NCI-H146 treated with DMSO at 0.1 percent for 48 hours (cell line): ENCODE results near the gene HPCA.

Experiments
- DNase-seq: peaks from one replicate; lab custom pipeline; 2025; ENCODE audit not compliant: unreplicated experiment; lab: John Stamatoyannopoulos, UW

Gene HPCA

GRCh38 chr1:32886004-32886827 lies at the start of gene HPCA:
TSS of gene HPCA (plus strand) at chr1:32886491. CDS start at chr1:32888899, 2,408 bp downstream.
- no peak for DNase-seq

DNA sequence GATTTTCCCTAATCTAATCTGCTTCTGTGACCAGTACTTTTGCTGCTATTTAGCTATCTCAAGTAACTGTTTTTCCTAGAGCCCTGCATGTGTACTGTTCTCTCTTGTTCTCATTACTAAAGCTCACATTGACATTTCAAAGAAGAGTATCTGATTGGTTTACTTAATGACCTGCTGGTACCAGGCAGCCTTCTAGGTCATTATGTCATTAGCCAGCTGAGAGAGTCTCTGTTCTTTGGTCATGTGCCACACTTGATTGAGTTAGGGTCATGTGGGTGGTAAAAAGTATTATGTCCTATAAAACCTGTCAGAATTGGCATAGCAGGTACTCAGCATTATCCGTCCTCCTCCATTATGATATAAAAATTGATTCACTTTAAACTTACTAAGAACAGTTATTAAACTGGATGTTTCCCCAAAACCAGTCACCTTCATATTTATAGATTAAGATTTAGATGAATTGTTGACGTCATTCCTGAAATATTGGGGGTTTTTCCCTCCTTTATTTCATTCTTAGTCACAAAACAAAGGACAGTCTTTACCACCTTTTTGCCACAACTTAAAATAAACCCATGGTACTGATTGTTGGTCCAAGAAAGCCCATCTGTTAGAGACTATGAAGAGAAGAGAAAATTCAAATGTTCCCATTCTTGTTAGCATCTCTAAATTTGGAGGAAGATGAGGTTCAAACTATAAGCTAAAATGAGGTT lies 37.8 kb upstream of the HPCA start:
- peak; percentile 10 for DNase-seq

DNA sequence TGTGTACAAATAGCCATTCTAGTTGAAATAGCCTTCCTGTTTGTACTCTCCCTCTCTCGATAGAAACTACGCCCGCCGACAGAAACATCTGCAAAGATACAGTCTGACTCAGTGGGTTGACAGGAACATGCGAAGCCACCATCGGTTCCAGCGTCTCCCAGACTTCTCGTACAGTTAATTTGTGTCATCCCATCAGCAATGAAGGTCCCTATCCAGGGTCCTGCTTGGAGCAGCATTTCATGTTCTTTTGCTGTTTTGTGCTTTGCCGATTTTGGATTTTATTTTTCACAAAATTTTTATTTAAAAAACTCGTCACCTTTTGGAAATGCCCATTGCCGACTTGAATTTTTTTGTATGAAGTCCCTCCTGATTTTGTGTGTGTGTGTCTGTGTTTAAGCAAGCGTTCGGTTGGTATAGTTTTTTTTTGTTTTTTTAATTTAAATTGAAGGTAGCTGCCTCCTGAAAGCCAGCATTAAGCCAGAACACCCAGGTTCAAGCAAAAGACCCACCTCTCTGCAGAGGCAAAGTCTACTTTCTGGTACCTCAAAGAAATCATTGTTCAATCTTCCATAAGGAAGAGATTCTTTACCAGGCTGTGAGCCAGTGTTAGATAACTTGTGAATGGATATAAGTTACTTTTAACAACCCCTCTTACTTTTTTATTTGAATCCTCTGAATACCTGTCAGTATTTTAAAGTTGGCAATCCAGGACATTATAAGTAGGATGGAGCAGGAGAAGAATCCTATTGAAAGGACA lies 30.3 kb upstream of the HPCA start:
- DNase-seq = no peak

DNA sequence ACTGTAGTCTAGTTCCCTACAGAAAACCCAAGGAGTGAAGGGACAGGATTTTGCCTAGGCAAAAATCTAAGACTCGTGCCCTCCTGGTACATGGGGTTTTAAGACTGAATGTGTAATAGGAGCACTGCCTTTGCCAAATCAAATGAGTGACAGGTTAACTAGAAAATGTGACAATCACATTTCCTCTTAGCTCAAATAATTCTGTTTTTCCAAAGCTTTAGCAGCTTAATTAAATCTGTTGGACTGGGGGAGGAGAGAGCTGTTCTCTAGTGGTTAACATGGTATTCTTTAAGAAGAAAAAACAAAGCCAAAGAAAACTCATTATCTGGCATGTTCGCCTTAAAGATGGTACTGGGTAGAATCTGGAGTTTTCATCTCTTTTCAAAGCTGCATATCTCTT lies 28.2 kb upstream of the HPCA start:
- no peak for DNase-seq

GRCh38 chr1:32858791-32859190 lies 27.5 kb upstream of the HPCA start:
- DNase-seq = no peak

DNA sequence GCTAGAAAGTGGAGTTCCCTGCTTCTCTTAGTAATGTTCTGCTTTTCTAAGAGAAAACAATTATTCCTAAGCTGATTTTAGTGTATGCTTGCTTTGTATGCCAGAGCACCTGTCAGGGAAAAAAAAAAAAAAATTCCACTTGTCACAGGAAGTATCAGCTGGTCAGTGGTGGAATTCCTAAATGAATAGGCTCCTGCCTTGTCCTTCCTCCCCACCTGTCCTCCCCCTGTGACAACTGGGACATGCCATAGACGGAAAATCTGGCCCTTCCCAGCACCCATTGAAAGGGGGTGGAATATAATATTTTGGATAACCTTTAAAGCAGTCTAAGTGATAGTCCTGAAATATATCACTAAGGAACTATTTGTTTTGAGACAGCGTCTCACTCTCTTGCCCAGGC lies 26.4 kb upstream of the HPCA start:
- no peak for DNase-seq

DNA sequence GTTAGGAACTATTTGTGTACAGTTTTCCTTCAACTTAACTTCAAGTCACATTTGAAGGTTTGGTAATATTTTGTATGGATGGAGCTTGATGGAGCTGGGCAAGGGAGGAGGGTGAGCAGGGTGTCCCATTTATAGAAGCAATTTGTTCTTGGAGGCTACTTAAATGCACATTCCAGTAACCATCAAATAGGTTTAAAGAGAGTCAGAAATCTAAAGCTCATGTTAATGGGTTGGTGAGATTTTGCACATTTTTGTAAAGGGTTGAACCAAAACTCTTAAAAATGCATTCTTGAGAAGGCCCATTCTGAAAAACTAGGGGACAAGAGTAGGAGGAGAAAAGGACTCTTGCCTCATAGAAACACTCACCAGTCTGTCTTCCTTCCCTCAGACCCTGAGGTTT lies 25.7 kb upstream of the HPCA start:
- no peak for DNase-seq

DNA sequence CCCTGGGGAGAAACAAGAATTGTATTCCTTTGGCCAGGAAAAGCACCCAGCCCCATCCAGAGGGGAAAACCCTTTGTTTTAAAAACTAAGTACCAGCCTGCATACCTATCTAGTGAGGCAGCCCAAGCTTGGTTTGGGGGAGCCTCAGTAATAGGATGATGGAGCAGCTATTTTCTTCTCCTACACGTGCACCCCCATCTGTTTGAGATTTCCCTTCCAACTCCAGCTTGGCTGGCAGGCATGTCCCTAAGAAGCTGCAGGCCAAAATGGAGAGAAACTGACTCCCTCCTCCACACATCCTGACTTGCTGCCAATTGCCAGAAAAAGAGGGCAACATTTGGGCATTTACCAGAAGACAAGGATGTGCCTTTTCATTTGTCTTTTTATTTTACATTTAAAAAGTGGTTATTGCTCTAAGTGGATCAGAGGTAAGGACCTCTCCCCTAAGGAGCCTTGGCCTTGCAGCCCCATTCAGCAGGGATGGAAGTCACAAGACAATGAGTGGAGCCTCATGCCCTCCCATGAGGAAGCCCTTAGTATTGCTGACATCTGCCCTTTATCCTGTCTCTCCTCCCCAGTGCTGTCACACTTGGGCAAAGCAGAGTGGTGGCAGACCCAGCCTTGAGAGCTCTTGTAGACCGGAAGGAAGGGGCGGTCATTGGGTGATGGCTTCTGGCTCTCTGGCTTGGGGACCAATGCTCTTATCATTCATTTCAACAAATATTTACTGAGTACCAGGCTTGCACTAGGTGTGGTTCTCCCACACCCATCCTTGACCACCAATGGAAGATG lies 24.2 kb upstream of the HPCA start:
- DNase-seq = no peak

DNA sequence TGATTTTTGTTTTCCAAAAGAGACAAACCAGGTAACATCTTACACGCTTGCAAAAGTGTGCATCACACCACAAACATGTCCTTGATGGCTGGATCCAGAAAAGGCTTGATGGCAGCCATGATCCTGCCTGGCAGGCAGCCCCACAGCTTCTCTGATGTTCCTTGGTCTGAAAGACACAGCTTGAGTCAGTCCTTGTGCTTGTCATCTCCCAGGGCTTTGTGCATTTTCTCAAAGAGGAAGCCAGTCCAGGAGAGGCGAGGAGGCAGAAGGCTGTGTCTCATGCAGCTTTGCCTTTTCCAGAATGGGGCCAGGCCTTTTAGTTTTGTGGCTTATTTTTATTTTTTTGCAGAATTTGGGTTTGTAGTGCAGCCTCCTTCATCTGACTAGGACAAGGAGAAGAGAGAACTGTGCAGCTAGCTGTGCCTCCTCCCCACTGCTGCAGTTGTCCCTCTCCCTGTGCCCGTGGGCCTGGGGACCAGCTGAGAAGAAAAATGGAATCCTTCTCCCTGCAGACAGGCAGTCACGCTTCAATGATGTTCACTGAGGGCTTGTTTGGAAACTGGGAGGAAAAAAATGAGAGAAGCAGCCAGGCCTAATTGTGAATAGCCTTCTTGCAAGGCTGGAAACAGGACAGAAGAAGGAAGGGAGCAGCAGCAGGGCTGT lies 22.9 kb upstream of the HPCA start:
- no peak for DNase-seq

DNA sequence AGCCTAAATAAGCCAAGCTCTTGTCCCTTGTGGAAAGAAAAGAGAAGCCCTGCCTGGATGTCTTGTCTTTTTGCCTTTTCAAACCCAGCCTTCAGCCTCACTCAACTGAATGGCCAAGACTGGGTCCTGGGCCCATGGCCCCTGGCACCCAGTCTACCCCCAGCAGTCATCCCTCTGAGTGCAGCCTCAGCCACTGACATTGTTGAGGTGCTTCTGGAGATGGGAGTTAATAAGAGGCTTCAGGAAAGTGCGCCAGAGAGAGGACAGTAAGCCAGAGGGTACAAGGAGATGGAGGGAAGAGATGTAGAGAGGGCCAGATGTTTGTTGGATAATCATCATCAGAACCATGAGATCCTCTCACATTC lies 22.4 kb upstream of the HPCA start:
- no peak for DNase-seq

DNA sequence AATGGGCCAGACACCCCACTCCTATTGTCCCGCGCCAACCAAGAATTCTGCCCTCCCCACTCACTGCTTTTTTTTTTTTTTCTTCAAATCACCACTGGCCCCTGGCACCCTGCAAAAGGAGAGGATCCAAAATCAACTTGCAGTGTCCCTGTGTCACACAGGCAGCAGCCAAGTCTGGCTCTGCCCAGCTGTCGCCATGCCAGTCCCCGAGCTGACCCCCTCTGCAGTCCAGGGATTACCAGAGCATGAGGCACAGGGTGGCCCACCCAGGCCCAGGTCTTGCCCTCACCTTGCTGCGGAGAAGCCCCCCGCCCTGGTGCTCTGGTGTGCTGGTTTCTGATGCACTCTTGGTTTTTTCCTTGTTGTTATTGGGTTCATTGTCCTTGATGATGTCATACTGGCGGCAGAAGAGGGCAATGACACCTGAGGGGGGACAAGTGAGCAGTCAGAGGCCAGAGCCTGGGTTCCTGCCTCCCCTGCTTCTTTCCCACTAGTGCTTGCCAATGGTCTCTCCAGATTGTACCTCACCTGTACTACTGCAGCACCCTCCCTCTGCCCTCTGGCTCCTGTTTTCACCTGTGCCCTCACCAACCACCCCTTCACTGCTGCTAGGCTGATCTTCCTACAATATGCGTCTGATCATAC lies 21.8 kb upstream of the HPCA start:
- no peak for DNase-seq

DNA sequence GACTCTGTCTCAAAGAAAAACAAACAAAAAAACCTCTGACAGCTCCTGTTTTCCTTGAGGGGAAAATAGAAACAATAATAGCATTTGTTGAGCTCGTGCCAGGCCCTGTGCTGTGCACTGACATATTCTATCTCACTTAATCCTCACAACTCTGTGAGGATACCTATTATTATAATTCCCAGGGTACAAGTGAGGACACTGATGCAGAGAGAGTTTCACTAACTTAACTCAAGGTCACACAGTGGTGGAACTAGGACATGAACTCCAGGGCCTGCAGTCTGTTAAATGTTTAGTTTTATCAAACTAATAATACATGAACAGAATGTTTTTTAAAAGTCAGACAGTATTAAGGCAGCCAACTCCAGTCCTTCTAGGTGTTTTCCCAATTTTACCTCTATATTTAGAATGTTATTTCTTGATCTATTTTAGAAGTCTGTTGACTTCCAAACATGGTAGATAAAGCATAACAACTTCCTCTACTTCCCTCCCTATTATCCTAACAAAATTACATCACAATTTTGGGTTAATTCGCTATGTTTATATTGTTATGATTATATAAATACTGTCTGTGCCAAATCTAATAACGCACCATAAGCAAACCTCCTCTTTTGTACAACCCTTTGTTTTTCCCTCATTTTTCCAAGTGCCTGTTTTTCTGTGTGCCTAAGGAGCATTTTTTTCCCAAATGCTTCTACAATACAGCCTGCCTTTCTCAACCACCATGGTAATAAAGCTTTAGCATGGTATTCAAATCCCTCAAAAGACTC lies 20.5 kb upstream of the HPCA start:
- DNase-seq = no peak

DNA sequence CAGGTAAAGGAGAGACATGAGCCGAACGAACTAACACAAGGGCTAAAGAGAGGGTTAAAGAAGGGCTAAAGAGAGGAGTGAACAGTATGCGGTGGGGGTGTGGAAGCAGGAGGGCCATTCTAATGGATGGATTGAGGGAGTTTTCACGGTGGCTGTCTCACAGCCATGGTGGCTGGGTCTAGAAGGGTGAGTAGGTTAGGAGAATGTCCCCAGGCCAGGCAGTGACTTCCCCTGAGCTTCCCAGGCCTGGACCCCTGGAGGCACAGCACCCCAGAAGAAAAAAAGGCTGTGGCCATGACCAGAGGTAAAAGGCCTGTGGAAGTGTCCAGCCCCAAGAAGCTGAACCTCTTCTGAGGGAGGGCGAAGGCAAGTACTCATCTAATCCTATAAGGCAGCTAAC lies 19.1 kb upstream of the HPCA start:
- DNase-seq = no peak

DNA sequence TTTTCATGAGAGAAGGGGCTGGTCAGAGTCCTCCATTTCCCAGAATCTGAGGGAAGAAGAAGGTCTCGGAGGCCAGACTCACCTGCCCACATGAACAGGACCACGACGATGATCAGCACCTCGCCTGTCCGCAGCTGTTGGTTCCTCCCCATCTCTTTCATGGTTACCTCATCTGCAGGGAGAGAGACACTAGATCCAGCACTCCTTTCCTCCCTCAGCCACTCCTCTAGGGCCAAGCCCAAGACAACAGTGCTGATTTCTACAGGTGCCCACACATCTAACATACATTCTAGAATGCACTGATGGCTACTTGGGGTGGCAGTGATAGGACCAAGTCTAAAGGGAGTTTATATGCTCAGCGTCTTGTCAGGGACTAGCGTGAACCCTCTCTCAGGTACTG lies 18.6 kb upstream of the HPCA start:
- DNase-seq = no peak

DNA sequence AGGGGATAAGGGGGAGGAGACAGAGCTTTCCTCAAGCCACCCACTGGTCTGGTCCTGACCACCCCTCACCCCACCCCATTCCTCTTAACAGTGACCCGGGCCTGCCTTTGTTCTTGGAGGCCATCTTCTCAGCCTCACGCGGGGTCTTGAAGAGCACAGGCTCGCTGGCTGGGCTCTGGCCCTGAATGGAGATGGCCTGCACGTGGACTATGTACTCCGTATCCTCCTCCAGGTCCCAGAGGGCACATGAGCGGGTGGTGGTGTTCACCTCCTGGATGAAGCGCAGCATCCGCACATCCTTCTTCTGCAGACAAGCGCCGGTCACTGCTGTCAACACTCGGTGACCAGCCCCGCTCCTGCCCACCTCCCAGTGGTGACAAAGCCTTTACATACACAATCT lies 18.2 kb upstream of the HPCA start:
- no peak for DNase-seq

DNA sequence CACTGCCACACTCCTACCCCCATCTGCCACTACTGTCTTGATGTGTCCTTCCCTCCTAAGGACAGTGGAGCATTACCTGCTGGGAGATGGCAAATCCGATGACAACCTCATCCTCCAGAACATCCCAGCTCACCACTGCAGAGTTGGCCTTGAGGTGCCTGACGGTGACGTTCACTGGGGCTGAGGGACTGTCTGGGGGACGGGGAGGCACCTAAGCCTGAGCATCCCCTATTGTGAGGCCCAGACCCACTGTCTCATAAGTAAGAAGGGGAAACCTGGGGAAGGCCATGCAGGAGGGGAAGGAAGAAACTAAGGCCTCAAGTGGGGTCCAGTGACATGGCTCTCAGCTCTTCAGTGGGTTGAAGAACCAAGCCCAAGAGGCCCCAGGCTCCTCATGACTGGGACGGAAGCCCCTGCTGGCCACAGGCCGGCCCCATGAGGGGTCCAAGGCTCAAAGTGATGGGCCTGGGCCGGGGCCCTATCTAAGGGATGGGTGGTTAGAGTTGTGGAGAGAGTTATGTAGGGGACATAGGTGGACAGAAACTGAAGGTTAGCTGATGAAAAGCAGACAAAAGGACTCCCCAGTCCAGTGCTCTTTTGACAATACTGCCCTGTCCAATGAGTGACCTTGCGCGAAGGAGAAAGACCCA lies 17.4 kb upstream of the HPCA start:
- DNase-seq = no peak

DNA sequence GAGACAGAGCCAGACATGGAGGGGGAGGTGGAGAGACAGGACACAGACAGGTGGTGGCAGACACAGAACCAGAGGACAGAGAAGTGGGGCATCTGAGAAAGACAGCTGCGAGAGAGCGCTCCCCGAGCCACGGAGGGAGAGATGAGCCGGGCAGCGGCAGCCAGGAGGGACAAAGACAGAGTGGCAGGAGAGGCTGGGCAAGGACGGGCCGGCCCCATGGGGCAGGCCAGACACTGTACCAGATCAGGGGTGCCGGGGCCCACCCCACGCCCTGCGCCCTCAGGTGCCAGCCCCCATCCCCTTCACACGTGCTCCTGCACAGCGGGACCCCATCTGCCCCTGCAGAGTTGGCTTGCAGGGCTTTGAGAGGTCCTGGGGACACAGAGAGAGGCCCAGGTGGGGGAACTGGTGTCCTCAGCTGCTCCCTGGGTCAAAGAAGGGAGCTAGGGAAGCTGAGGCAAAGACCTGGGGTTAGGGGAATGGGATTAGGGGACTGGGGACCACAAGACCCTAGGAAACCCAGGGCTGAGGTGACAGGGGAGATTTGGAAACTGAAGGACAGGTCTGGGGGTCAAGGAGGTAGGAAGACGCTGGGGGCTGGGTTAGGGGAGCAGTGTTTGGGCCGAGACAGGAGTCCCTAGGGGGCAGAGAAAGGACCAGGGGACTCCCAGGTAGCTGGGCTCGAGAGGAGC lies 16.2 kb upstream of the HPCA start:
- DNase-seq = no peak

GRCh38 chr1:32870615-32871363 lies 15.5 kb upstream of the HPCA start, which contains the start of gene FNDC5:
TSS of gene FNDC5 (minus strand) at chr1:32870912.
- no peak for DNase-seq
